Loucy (cell line): ENCODE results near the gene TMED5.

ENCODE experiments used
- H2AFZ ChIP-seq: fragments of 200-600 bp; sonication (generic); 2 replicates; pipeline ENCODE4 v1.6.0; 2016; ENCODE audit warnings: antibody characterized with exemption, mild to moderate bottlenecking, low read length, moderate library complexity
- H3F3A ChIP-seq: fragments of 200-600 bp; 2 replicates; pipeline ENCODE4 v1.6.0; 2016; ENCODE audit warnings: antibody characterized with exemption, low read depth, mild to moderate bottlenecking
- H3K27me3 ChIP-seq: fragments of 200-600 bp; sonication (generic); 2 replicates; pipeline ENCODE4 v1.6.1; 2014; ENCODE audit warnings: low read length, mild to moderate bottlenecking; ENCODE audit not compliant: insufficient read depth, poor library complexity, severe bottlenecking
- H3K36me3 ChIP-seq: fragments of 200-600 bp; sonication (generic); 2 replicates; pipeline ENCODE4 v1.6.1; 2016; ENCODE audit warnings: low read length; ENCODE audit not compliant: insufficient read depth
- H3K4me1 ChIP-seq: fragments of 200-600 bp; sonication (generic); 2 replicates; pipeline ENCODE4 v1.5.1; 2014; ENCODE audit warnings: low read length, mild to moderate bottlenecking; ENCODE audit not compliant: insufficient read depth, poor library complexity, severe bottlenecking
- H3K4me2 ChIP-seq: fragments of 200-600 bp; sonication (generic); 2 replicates; pipeline ENCODE4 v1.6.0; 2014; ENCODE audit warnings: antibody characterized with exemption, low read length, low read depth, mild to moderate bottlenecking; ENCODE audit not compliant: poor library complexity, severe bottlenecking
- H3K4me3 ChIP-seq: fragments of 200-600 bp; sonication (generic); 2 replicates; pipeline ENCODE4 v1.5.1; 2014; ENCODE audit warnings: low read length, mild to moderate bottlenecking, mixed read lengths; ENCODE audit not compliant: poor library complexity, severe bottlenecking
- H3K79me2 ChIP-seq: fragments of 200-600 bp; sonication (generic); 2 replicates; pipeline ENCODE4 v1.6.1; 2014; ENCODE audit warnings: low read length; ENCODE audit not compliant: insufficient read depth
- H3K9ac ChIP-seq: fragments of 200-600 bp; sonication (generic); 2 replicates; pipeline ENCODE4 v1.6.0; 2014; ENCODE audit warnings: mild to moderate bottlenecking, low read depth, low read length, moderate library complexity; ENCODE audit not compliant: poor library complexity, severe bottlenecking
- H3K9me2 ChIP-seq: fragments of 200-600 bp; sonication (generic); replicated peaks from 2 replicates; pipeline ENCODE4 v1.6.1; 2016; ENCODE audit warnings: low read depth, low read length, mixed read lengths
- H3K9me3 ChIP-seq: fragments of 200-600 bp; sonication (generic); 2 replicates; pipeline ENCODE4 v1.6.1; 2014; ENCODE audit warnings: mild to moderate bottlenecking, antibody characterized with exemption, low read length, low read depth; ENCODE audit not compliant: insufficient read depth
- H4K20me1 ChIP-seq: fragments of 200-600 bp; sonication (generic); 2 replicates; pipeline ENCODE4 v1.6.0; 2014; ENCODE audit warnings: antibody characterized with exemption, low read length, mild to moderate bottlenecking; ENCODE audit not compliant: insufficient read depth, poor library complexity, severe bottlenecking
- EZH2phosphoT487 ChIP-seq: fragments of 200-600 bp; IDR thresholded peaks from 2 replicates; pipeline ENCODE4 v1.6.1; 2018; ENCODE audit warnings: antibody characterized with exemption, mild to moderate bottlenecking, moderate library complexity, borderline replicate concordance
- TF ChIP-seq, protein P1 (sequence below): fragments of 200-600 bp; sonication (generic); conservative IDR thresholded peaks from 2 replicates; pipeline ENCODE4 v1.5.1; 2014; ENCODE audit warnings: mild to moderate bottlenecking, antibody characterized with exemption, low read length

TMED5 gene

DNA sequence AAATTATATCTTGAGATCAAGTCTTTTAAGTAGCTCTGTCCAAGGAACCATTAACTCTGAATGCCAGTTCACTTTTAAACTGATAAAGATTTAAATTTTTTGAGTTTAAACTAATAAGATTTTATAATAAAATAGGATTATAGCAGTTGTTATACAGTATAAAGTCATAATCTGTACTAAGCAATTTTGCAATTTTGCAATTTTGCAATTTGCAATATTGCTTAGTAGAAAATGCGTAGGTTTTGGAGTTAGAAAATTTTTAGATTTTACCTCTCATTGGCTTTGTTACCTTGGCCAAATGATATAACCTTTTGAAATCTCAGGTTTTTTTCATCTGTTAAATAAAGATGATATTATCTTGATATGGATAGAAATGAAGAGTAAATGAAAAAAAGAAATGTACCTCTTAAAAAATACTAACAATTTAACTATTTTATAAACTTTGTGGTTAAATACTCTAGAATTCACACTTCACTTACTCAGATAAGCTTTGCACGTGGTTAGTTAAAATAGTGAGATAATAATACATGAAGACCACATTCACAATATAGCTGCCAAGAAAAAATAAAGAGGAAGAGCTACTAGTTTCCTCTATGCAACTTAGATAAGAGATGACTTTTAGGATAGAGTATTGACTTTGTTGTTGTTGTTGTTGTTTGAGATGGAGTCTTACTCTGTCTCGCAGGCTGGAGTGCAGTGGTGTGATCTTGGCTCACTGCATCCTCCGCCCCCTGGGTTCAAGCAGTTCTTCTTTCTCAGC, 14.2 kb upstream of the TMED5 start:
- Histone ChIP-seq H3K9ac (no peak overlapping the region), H3K4me2 (no peak overlapping the region), H3F3A (no peaks in the 10 kb centered on the region), H3K9me3 (no peaks in the 10 kb centered on the region), H3K79me2 (no peaks in the 10 kb centered on the region; the same call in 1 of the 2 replicates), H3K9me2 (no peaks in the 10 kb centered on the region), H3K4me3 (no peak overlapping the region), H3K27me3 (no peaks in the 10 kb centered on the region), H3K36me3 (peaks cover 31% of the 10 kb centered on the region; the same call in 1 of the 2 replicates), H4K20me1 (peaks cover 6% of the 10 kb centered on the region), H3K4me1 (peaks cover 6% of the 10 kb centered on the region), H2AFZ (no peak overlapping the region)
- TF ChIP-seq, protein P1, sequence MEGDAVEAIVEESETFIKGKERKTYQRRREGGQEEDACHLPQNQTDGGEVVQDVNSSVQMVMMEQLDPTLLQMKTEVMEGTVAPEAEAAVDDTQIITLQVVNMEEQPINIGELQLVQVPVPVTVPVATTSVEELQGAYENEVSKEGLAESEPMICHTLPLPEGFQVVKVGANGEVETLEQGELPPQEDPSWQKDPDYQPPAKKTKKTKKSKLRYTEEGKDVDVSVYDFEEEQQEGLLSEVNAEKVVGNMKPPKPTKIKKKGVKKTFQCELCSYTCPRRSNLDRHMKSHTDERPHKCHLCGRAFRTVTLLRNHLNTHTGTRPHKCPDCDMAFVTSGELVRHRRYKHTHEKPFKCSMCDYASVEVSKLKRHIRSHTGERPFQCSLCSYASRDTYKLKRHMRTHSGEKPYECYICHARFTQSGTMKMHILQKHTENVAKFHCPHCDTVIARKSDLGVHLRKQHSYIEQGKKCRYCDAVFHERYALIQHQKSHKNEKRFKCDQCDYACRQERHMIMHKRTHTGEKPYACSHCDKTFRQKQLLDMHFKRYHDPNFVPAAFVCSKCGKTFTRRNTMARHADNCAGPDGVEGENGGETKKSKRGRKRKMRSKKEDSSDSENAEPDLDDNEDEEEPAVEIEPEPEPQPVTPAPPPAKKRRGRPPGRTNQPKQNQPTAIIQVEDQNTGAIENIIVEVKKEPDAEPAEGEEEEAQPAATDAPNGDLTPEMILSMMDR, result no peak
- TF ChIP-seq EZH2phosphoT487, result no peak

DNA sequence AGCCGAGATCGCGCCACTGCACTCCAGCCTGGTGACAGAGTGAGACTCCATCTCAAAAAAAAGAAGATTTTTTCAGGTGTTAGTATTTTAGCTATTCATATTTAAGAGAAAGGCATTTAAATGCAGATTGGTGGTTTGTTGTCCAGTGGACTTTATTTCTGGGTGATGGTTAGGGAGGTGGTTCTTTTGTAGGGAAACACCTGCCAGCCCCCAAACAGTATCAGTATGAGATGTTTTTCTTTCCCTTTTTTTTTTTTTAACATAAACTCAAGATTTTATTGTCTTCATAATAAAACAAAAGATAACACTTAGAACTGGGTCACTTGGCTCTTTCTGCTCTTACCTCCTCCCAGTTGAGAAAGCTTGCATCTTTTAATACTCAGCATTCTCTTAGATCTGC, 10.2 kb upstream of the TMED5 start:
- no peaks in the 10 kb centered on the region for H3K9me2 ChIP-seq
- peaks cover 11% of the 10 kb centered on the region; the same call in 1 of the 2 replicates for H3K36me3 ChIP-seq
- H3K9me3 ChIP-seq, result no peaks in the 10 kb centered on the region
- no peaks in the 10 kb centered on the region for H3K27me3 ChIP-seq
- H3K79me2 ChIP-seq, result peaks cover 17% of the 10 kb centered on the region; the same call in 1 of the 2 replicates
- H3K4me2 ChIP-seq, result peak overlapping the region; percentile 5
- H2AFZ ChIP-seq, result no peak overlapping the region
- peaks cover 6% of the 10 kb centered on the region for H4K20me1 ChIP-seq
- H3K4me1 ChIP-seq, result peaks cover 27% of the 10 kb centered on the region
- TF ChIP-seq, protein P1, result no peak
- no peak for TF ChIP-seq EZH2phosphoT487
- no peak overlapping the region for H3K4me3 ChIP-seq
- no peaks in the 10 kb centered on the region for H3F3A ChIP-seq
- H3K9ac ChIP-seq, result no peak overlapping the region

- H4K20me1 ChIP-seq, result peaks cover 26% of the 10 kb centered on the region
- no peaks in the 10 kb centered on the region for H3F3A ChIP-seq
- peaks cover 52% of the 10 kb centered on the region for H3K79me2 ChIP-seq
- peak overlapping the region; percentile 79 for H3K4me2 ChIP-seq
- H3K27me3 ChIP-seq, result no peaks in the 10 kb centered on the region
- H3K9me3 ChIP-seq, result no peaks in the 10 kb centered on the region
- H3K4me1 ChIP-seq, result peaks cover 59% of the 10 kb centered on the region
- H2AFZ ChIP-seq, result no peak overlapping the region
- H3K4me3 ChIP-seq, result peak overlapping the region; percentile 11
- H3K36me3 ChIP-seq, result peaks cover 2% of the 10 kb centered on the region; the same call in 1 of the 2 replicates
- H3K9me2 ChIP-seq, result no peaks in the 10 kb centered on the region
- no peak for TF ChIP-seq EZH2phosphoT487
- TF ChIP-seq, protein P1, result no peak
- no peak overlapping the region for H3K9ac ChIP-seq
These were observed 6.5 kb upstream of the TMED5 start for GRCh38 chr1:93186667-93187066.
